CD4-positive, alpha-beta T cell treated with Interferon gamma for 1 hour (primary cell): Measurements from ENCODE around the gene SP6.

Experiments
- DNase-seq: peaks from one replicate; pipeline ENCODE4 v3.0.0-alpha.2; 2020

Gene SP6

GRCh38 chr17:47852113-47852949, 1.4 kb upstream of the SP6 start:
- DNase-seq, result no peak

GRCh38 chr17:47851764-47852112, 775 bp upstream of the SP6 start:
- DNase-seq, result no peak

- DNase-seq, result no peak
Measured at GRCh38 chr17:47850373-47850691, 631 bp downstream of the SP6 start.

GRCh38 chr17:47848198-47848513, 2.8 kb downstream of the SP6 start:
- DNase-seq, result no peak

- DNase-seq, result peak; percentile 23
Measured at GRCh38 chr17:47847341-47848197, 3.4 kb downstream of the SP6 start.

- DNase-seq, result no peak
Measured at GRCh38 chr17:47846716-47847340, 4.1 kb downstream of the SP6 start.

- no peak for DNase-seq
Measured at GRCh38 chr17:47845716-47846075, 5.3 kb downstream of the SP6 start.

DNA sequence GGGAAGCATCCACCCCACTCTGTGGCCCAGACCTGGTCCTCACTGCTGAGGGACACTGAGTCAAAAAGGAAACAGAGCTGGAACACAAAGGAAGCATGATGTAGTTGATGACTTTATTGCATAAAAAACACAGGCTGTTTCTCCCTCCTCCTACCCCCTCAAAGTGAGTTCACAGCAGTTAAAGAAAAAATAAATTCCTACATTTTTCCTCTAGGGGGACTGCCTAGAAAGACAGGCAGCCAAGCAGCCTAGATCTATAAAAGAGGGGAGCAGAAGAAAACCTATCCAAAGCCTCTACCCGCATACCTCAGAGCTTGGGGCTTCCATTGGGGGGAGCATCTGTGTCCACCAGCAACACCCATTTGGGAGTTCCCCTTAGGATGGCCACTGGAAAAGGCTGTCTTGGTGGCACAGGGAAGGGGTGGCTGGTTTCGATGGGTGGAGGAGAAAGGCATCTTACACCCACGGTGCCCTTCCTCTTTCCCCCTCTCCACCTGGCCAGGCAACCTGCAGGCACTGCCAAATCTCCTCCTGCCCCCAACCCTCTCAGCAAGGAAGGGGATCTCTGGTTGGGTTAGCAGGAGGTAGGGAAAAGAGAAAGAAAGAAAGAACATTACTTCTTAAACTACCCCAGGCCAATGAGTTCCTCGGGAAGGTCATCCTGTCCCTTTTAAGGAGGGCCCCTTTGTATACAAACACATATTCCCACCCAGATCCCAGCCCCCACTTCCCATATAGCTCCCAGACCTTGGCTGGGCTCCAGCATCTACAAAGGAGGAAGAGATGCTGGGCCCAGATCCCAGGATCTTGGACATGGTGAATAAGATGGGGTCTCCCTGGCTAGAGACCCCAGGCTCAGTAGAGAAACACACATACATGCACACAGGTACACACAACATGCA, 5.9 kb downstream of the SP6 start:
- DNase-seq, result no peak

DNA sequence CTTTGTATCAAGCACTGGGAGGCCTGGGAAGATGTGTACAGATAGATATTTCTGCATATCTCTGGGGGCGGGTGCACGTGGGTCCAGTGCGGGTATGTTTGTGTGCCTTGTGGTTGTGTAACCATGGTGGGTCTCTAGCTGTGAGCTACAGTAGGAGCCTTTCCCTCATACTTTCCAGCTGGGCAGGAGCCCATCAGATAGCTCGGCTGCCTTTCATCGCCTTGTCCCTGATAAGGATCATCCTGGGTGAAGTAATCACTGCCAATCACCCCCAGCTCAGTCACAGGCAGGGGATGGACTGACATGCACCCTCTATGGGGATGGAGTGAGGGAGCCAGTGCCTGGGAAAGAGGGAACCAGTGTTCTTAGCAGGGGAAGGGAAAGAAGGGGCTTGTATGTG, 6.7 kb downstream of the SP6 start:
- DNase-seq, result no peak

GRCh38 chr17:47843391-47843730, 7.6 kb downstream of the SP6 start:
- no peak for DNase-seq

DNA sequence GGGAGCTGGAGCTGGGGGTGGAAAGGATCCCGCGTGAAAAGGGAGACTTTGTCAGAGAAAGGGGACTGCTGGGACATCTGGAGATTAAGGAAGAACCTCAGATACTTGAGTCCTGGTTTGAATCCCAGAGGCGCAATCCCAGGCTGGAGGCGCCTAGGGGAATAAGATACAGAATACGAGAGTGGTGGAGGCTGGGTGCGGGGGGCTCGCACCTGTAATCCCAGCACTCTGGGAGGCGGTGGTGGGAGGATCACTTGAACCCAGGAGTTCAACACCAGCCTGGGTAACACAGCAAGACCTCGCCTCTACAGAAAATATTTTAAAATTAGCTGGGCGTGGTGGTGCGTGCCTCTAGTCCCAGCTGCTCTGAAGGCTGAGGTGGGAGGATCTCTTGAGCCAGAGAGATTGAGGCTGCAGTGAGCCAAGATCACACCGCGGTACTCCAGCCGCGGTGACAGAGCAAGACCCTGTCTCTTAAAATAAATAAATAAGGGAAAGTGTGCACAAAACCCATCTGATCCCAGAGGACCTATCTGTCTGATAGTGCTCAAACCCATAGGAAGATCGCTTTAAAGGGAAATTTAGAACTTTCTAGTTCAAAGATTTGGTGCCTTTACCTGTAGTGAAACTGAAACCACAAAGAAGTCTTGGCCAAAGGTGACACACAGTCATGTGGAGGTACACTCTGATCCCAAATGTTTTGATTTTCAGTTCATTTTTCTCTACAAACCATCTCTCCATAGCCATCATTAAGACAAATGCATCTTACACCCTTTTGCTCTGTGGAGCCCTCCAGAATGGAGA, 9.3 kb downstream of the SP6 start:
- no peak for DNase-seq

GRCh38 chr17:47840742-47841487, 10.0 kb downstream of the SP6 start, which contains the start of gene SCRN2:
TSS of gene SCRN2 (minus strand) at chr17:47841273. CDS start at chr17:47840843, 430 bp downstream.
- DNase-seq, result peak; percentile 85

DNA sequence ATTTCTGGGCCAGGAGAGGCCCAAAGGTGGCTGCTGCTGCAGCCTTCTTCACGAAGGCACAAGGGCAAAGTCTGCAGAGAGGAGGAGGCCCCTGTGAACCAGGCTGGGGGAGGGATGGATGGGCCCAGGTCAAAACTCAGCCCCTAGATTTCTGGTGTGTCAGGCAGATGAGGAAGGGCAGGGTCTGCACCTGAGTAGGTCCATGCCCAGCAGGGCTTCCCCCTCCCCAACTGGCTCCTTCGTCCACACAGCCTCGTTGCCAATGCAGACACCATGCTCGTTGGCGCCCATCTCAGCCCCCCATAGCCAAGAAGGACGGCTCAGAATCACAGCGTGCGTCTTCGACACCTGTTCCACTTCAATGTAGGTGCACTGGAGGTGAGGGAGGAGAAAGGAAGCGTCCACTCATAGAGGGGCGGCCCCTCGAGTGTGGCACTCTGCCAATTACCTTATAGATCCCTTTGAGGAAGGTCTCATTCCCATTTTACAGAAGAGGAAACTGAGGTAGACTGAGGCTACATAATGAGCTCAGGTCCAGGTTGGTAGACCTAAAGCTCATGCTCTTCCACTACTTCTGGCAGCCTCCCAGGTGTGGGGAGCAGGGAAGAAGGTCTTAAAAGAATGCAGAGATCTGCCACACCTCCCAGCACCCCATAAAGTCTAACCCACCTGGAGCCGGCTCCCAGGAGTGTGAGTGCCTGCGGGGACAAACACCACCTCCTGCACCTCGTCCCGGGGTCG, 10.8 kb downstream of the SP6 start:
- no peak for DNase-seq

DNA sequence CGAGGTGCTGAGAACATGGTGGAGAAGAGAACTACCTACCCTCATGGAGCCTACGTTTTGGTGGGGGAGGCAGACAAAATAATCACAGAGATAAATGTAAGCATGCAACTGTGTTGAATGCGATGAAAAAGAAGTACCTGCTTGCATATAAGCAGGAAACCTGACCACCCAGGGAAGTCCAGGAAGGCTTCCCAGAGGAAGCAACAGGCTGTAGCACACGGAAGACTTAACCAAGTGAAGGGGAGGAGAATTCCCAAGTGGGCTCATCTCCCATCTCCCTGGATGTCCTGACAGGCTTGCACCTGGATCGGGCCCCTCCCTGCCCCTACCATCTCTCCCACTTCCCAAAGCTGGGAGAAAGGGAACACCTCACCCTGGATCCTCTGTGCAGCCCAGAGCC, 11.9 kb downstream of the SP6 start:
- DNase-seq, result no peak

GRCh38 chr17:47838636-47839035, 12.3 kb downstream of the SP6 start:
- no peak for DNase-seq

DNA sequence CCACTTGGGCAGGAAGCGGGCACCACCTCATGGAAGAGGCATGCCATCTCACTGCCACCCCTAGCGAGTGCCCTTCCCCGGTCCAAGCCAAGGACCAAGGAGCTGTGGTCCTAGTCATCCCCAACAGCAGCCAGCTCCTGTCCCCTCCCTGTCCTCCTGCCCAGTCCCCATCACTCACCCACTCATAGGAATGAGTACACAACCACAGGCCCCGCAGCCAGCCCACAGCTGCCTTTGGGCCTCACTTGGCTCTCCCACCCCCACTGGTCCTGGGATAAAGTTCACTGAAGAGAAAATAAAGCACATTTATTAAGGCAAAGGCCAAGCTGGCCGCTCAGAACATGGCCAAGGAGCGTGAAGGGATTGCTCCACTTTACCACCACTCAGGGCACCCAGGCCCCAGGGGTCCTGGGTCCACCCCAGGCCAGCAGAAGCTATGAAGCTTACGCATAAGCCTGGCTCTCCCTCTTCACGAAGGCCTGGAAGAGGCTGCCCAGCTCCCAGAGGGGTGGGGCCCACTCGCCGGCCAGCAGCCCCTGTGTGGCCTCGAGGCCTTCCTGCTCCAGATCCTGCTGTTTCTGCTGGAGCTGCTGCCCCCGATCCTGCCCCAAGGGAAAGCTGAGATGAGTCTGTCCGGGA, 13.4 kb downstream of the SP6 start:
- no peak for DNase-seq

GRCh38 chr17:47836601-47837000, 14.4 kb downstream of the SP6 start:
- DNase-seq, result no peak

DNA sequence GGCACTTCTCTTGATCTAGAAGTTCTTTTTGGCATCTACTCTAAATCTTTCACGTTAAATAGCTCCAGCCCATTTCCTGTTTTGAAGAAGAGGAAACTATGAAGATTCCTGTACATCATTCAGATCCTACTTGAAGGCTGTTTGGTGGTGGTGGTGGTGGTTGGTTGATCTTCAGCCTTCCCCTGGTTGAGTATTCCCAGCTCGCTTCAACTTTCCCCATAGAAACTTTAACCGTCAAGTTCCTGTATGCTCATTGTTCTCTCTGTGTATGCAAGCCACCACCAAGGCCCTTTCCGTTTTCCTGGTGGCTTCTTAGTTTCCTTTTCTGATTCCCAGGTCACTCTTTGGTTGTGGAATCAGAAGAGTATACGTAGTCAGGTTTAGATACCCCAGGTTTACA, 16.2 kb downstream of the SP6 start:
- DNase-seq, result no peak

- DNase-seq, result peak; percentile 16
Measured at GRCh38 chr17:47831934-47832327, 19.0 kb downstream of the SP6 start.
